Gastroesophageal sphincter (tissue), 4 donors: ENCODE results near the gene SFXN3. TPM values are rescaled to one million over a fixed set of nuclear protein-coding genes. Genes with fewer than 3 reads are reported as not detected.
A peak's percentile ranks its signal among the peaks of the same experiment; 100 is the strongest.

Experiments
- ATAC-seq: fragments of 150-250 bp; one replicate; pipeline ENCODE4 v1.9.1; 2016; ENCODE audit warnings: mild to moderate bottlenecking, moderate library complexity
- H3K27ac ChIP-seq, 4 donors: fragments of 200-600 bp; sonication (generic) in 3 of 4; 1 replicate in 3 of 4; 2 replicates in 1 of 4; pipeline ENCODE4 v1.5.1; 2016 to 2019
- H3K27me3 ChIP-seq: fragments of 200-600 bp; sonication (generic); one replicate; pipeline ENCODE4 v1.5.1; 2019
- H3K36me3 ChIP-seq, 2 donors: fragments of 200-600 bp; sonication (generic); one replicate each; pipeline ENCODE4 v1.5.1; 2019; ENCODE audit warnings: control low read depth in 1 of 2
- H3K4me1 ChIP-seq, 3 donors: fragments of 200-600 bp; sonication (generic); 1 replicate in 2 of 3; 2 replicates in 1 of 3; pipeline ENCODE4 v1.5.1; 2016 to 2019; ENCODE audit warnings: control low read depth in 2 of 3
- H3K4me3 ChIP-seq, 2 donors: fragments of 200-600 bp; sonication (generic); one replicate each; pipeline ENCODE4 v1.5.1; 2019; ENCODE audit warnings: mild to moderate bottlenecking in 1 of 2, moderate library complexity in 1 of 2
- H3K9me3 ChIP-seq, 3 donors: fragments of 200-600 bp; sonication (generic); one replicate each; pipeline ENCODE4 v1.5.1; 2017 to 2019; ENCODE audit warnings: control low read depth in 2 of 3
- CTCF ChIP-seq, 4 experiments: fragments of 200-600 bp in 2 of 4; fragments of 450-650 bp in 2 of 4; sonication (generic) in 1 of 4; IDR thresholded peaks; one replicate each; pipeline ENCODE4 v1.5.1; 2017 to 2019; ENCODE audit warnings: antibody characterized with exemption in 4 of 4, mild to moderate bottlenecking in 2 of 4, moderate library complexity in 2 of 4
- EP300 ChIP-seq: sonication (generic); formaldehyde crosslinking; IDR thresholded peaks from one replicate; pipeline ENCODE4 v1.6.1; 2017; ENCODE audit warnings: antibody characterized with exemption, mild to moderate bottlenecking
- POLR2A ChIP-seq, 2 donors: fragments of 450-650 bp; IDR thresholded peaks; one replicate each; pipeline ENCODE4 v1.6.1; 2017; ENCODE audit warnings: antibody characterized with exemption in 2 of 2, mild to moderate bottlenecking in 2 of 2, moderate library complexity in 1 of 2
- POLR2AphosphoS5 ChIP-seq: sonication (generic); formaldehyde crosslinking; IDR thresholded peaks from one replicate; pipeline ENCODE4 v1.6.1; 2017; ENCODE audit warnings: antibody characterized with exemption
- WGBS, 2 donors: methylation state at CpG; one replicate each; pipeline ENCODE4 v1.1.5; 2018; ENCODE audit warnings: low coverage in 1 of 2; 5-methylcytosine and 5-hydroxymethylcytosine counted together
- total RNA-seq, 4 donors: library from RNA; depleted of rRNA; stranded (reverse); fragments of >200 nt; gene quantifications; one replicate each; pipeline ENCODE4 v1.1.0, GENCODE V29; 2016

Gene SFXN3
- total RNA-seq, 4 donors from 2014 or later, result 47.5 to 84.2 (median 66.0) TPM

DNA sequence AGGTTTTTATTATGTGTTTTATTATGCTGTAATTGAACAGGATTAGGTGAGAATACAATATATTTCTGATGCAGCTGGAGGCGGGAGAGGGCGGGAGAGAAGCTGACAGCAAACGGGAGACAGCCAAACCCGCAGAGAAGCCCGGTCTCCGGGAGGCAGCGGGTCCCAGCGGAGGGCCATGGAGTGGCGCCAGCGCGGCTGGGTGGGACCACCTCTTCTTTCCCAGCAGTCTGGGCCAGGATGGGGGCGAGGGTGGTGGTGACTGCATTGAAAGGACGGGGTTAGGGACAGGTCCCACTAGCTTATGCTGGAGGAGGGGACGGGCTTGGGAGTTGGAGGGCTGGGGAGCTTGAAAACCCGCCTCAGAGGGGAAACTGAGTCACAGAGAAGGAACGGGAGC lies 16.2 kb downstream of the SFXN3 start:
- Histone ChIP-seq H3K27me3 (peaks cover 65% of the 10 kb centered on the region), H3K9me3 (no peaks in the 10 kb centered on the region)
- no peak for ATAC-seq

DNA sequence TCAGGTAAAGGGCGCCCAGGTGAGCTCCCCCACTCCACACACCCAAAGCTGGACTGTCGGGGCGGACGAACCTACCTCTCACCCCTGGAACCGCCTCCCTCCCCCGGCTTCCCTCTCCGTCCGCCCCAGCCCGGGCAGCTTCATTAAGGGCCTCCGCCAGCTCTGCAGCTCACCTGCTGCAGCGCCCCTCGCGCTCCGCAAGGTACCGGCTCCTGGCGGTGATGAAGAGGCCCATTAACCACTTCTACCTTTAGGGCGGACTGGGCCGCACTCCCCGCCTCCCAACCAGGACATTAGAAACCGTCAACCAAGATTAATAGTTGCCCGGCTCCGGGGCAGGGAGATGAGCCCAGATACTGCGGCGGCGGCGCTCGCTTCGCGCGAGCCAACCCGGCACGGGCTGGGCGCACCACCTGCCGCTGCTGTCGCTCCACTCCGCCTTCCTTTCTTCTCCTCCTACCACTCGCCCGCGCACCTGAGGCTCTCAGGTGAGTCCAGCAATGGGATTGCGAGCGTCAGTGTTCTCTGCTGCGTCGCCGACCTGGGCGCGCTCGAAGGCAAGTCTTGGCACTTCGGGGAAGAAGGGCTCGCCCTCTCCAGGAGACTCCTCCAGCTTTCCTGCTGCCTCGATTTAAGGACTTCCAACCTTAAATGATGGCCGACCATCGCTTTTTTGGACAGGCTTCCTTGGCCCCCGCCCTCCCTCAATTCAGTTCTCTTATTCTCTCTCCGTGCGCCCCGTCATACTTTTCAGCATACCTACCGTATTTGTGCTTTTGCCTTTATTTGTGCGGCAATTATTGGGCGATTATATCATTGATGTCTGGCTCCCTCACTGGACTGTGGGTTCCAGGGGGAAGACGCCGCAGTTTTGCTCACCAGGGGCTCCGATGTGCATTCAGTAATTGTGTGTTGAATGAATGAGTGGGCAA lies 17.2 kb downstream of the SFXN3 start:
- Histone ChIP-seq H3K9me3 (no peaks in the 10 kb centered on the region), H3K4me1 (peaks cover 0 to 25% (median 12%) of the 10 kb centered on the region in 3 donors), H3K27me3 (peaks cover 73% of the 10 kb centered on the region), H3K36me3 (no peaks in the 10 kb centered on the region), H3K27ac (no peak overlapping the region), H3K4me3 (no peak overlapping the region)
- TF ChIP-seq CTCF (IDR thresholded peaks at IDR 0.05), result no peak
- TF ChIP-seq POLR2A (IDR thresholded peaks at IDR 0.05), result no peak
- TF ChIP-seq EP300, result no peak
- no peak for TF ChIP-seq POLR2AphosphoS5
- no peak for ATAC-seq
- WGBS, 2 donors, result 15 to 17% methylated on average over 11 to 15 of the region's 62 CpGs

More for the DNA sequence above, 16.2 kb downstream of the SFXN3 start:
- TF ChIP-seq EP300 (no peak), CTCF (IDR thresholded peaks at IDR 0.05) (no peak), POLR2A (IDR thresholded peaks at IDR 0.05) (no peak), POLR2AphosphoS5 (no peak)
- H3K4me1 ChIP-seq, result peaks cover 0 to 32% (median 17%) of the 10 kb centered on the region in 3 donors
- no peak overlapping the region for H3K27ac ChIP-seq
- H3K36me3 ChIP-seq, result no peaks in the 10 kb centered on the region
- no peak overlapping the region for H3K4me3 ChIP-seq
- WGBS, 2 donors, result 21% methylated on average over 6 of the region's 16 CpGs; no CpG with 5 or more reads in 1 of the 2 donors

DNA sequence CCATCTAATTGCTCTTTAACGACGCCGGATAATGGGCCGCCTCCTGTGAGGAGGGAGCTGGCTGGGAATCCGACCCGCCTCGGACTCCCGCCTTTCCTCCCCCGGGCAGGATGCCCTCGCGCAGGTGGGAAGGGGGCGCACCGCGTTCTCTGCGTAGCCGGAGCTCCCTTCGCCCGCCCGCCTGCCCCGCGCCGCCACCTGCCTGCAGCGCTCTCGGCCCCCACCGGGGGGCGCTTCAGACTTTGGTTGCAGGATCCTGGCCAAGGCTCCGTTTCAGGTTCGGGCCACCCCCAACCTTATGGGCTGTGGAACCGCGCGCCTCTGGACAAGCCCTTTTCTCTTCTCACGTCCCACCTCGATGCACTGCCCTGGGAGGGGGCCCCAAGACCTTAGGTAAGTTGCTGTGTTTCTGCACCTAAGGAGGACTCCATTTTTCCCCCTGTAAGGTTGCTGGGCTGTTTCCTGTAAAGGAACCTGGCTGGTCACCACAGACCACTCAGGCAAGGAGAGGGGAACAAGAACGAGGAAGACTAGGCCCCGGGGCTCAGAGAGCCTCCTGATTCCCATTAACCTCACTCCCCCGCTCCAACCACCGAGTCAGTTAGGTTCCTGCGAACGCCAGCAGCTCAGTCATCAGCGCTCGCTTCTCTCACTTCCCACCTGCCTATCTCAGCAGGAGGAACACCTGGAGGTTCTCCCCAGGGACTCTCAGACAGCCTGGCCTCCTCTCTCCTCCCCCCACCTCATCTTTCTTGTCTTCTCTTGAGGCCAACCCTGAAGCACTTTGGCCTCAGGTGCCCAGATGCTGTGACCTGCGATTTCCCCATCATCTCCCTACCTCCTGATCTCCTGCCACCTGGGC lies 19.4 kb downstream of the SFXN3 start:
- Histone ChIP-seq H3K27me3 (peaks cover 78% of the 10 kb centered on the region), H3K36me3 (no peaks in the 10 kb centered on the region), H3K4me3 (peak overlapping the region in 1 of 2 donors; percentile 20), H3K27ac (no peak overlapping the region), H3K4me1 (peaks cover 0 to 19% (median 8%) of the 10 kb centered on the region in 3 donors), H3K9me3 (no peaks in the 10 kb centered on the region)
- TF ChIP-seq EP300 (no peak), CTCF (IDR thresholded peaks at IDR 0.05) (peak in 3 of 4 experiments; percentile 58 to 88 (median 65))
- peak; percentile 65 for ATAC-seq
- 28 to 43% methylated on average over 4 to 13 of the region's 42 CpGs for WGBS, 2 donors

GRCh38 chr10:101052285-101052684 lies 21.3 kb downstream of the SFXN3 start:
- peaks cover 62% of the 10 kb centered on the region for H3K27me3 ChIP-seq
- H3K9me3 ChIP-seq, result no peaks in the 10 kb centered on the region
- no peak overlapping the region for H3K4me3 ChIP-seq
- no peak for ATAC-seq
- H3K36me3 ChIP-seq, result no peaks in the 10 kb centered on the region
- TF ChIP-seq CTCF (IDR thresholded peaks at IDR 0.05), result no peak
- no peak for TF ChIP-seq POLR2A (IDR thresholded peaks at IDR 0.05)
- TF ChIP-seq POLR2AphosphoS5, result no peak
- no peak for TF ChIP-seq EP300
- WGBS, 2 donors, result 100% methylated on average over 1 of the region's 3 CpGs
- H3K27ac ChIP-seq, result no peak overlapping the region
- H3K4me1 ChIP-seq, result peaks cover 0 to 19% (median 8%) of the 10 kb centered on the region in 3 donors
